Sigmoid colon (tissue), 7 donors: Measurements from ENCODE around the gene AK3. TPM values are rescaled to one million over a fixed set of nuclear protein-coding genes. Genes with fewer than 3 reads are reported as not detected.

ENCODE experiments used
- DNase-seq: peaks from one replicate; pipeline ENCODE4 v3.0.0-alpha.2; 2019
- H3K27ac ChIP-seq, 4 donors: fragments of 200-600 bp; sonication (generic); one replicate each; pipeline ENCODE4 v1.5.1; 2016 to 2019; ENCODE audit warnings: mild to moderate bottlenecking in 1 of 4
- H3K27me3 ChIP-seq, 3 donors: fragments of 200-600 bp; sonication (generic); one replicate each; pipeline ENCODE4 v1.5.1; 2019; ENCODE audit warnings: mild to moderate bottlenecking in 1 of 3
- H3K36me3 ChIP-seq, 4 donors: fragments of 200-600 bp; sonication (generic); one replicate each; pipeline ENCODE4 v1.5.1; 2016 to 2019
- H3K4me1 ChIP-seq, 4 donors: fragments of 200-600 bp; sonication (generic); one replicate each; pipeline ENCODE4 v1.5.1; 2017 to 2019
- H3K4me3 ChIP-seq, 4 donors: fragments of 200-600 bp; sonication (generic); one replicate each; pipeline ENCODE4 v1.5.1; 2017 to 2019; ENCODE audit warnings: mild to moderate bottlenecking in 2 of 4, moderate library complexity in 1 of 4
- H3K9me3 ChIP-seq, 4 donors: fragments of 200-600 bp in 3 of 4; sonication (generic) in 3 of 4; one replicate each; pipeline versions ENCODE4 v1.5.1 to v1.6.1; 2013 to 2019
- EP300 ChIP-seq, 4 donors: sonication (generic); formaldehyde crosslinking; IDR thresholded peaks; one replicate each; pipeline ENCODE4 v1.6.1; 2017; ENCODE audit warnings: antibody characterized with exemption in 4 of 4
- POLR2A ChIP-seq, 2 donors: fragments of 450-650 bp; IDR thresholded peaks; one replicate each; pipeline ENCODE4 v1.6.1; 2016; ENCODE audit warnings: antibody characterized with exemption in 2 of 2, mild to moderate bottlenecking in 2 of 2, moderate library complexity in 2 of 2
- POLR2AphosphoS5 ChIP-seq, 4 donors: sonication (generic); formaldehyde crosslinking; IDR thresholded peaks; one replicate each; pipeline ENCODE4 v1.6.1; 2017; ENCODE audit warnings: antibody characterized with exemption in 4 of 4
- WGBS, 2 donors: extraction: QIAGEN DNeasy Blood & Tissue Kit; methylation state at CpG; one replicate each; pipeline ENCODE4 v1.1.7; 2013; 5-methylcytosine and 5-hydroxymethylcytosine counted together
- intact Hi-C: fragments of 100-400 bp; cut with DNase I; formaldehyde crosslinking; loops from one replicate; pipeline ENCODE4 v1.15.1; 2023
- polyA plus RNA-seq, 3 donors: library from polyadenylated mRNA; stranded (reverse); fragments of 200-250 nt; gene quantifications; one replicate each; pipeline ENCODE4 v1.2.3, GENCODE V29; 2013
- total RNA-seq, 4 donors: library from RNA; depleted of rRNA; stranded (reverse); fragments of >200 nt; gene quantifications; one replicate each; pipeline ENCODE4 v1.1.0, GENCODE V29; 2016
- TF ChIP-seq, protein P1 (sequence below), 4 experiments: fragments of 450-650 bp in 3 of 4; fragments of 200-600 bp in 1 of 4; IDR thresholded peaks; one replicate each; pipeline ENCODE4 v1.5.1; 2016 to 2019; ENCODE audit warnings: antibody characterized with exemption in 4 of 4, mild to moderate bottlenecking in 3 of 4, moderate library complexity in 2 of 4
- donor health status: healthy with polysubstance abuse.
- donor health status: Bipolar disorder and iron deficiency.
- donor health status: healthy.

AK3 gene
- total and polyA plus RNA-seq, 7 donors = 36.8 to 122 (median 102) TPM

DNA sequence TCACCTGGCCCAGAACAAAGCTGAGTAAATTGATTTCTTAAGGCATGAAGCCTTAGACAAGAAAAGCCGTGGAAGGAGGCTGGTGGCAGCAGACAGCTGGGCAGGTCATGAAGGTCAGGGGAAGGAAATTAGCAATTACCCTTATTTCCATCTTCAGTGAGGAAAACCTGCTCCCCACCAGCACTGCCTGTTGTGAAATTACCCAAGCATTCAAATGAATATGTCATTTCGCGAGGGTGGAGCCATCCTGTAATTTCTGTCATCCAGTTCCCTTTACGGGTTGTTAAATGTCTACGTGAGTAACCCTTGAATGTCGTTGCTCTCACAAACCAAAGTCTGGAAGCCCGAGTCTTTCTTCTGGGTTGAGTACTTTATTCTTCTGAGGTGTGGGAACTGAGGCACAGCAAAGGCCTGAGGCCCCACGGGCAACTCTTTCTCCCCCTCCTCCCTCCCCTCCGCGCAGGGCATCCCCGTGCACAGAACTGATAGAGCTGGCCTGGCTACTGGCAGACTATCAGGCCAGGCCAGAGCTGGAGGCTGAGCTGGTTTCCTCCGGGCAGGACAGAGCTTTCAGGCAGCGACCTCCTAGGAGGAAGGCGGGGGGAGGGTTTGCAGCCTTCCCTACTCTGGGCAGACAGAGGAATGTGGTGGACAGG lies 22.0 kb upstream of the AK3 start:
- Histone ChIP-seq H3K27me3 (peaks cover 0 to 12% (median 0%) of the 10 kb centered on the region in 3 donors), H3K36me3 (no peaks in the 10 kb centered on the region), H3K27ac (peak overlapping the region in 2 of 4 donors; percentile 2 to 46), H3K4me3 (peak overlapping the region in 2 of 4 donors; percentile 4 to 10), H3K4me1 (peaks cover 0 to 8% (median 5%) of the 10 kb centered on the region in 4 donors), H3K9me3 (no peaks in the 10 kb centered on the region)
- peak; percentile 67 for DNase-seq
- intact Hi-C loops = loop anchor here (2.0 to 5.0 kb wide), 3 partner anchors 34 to 829 kb away; no protein-coding TSS in a partner anchor
- TF ChIP-seq, protein P1, sequence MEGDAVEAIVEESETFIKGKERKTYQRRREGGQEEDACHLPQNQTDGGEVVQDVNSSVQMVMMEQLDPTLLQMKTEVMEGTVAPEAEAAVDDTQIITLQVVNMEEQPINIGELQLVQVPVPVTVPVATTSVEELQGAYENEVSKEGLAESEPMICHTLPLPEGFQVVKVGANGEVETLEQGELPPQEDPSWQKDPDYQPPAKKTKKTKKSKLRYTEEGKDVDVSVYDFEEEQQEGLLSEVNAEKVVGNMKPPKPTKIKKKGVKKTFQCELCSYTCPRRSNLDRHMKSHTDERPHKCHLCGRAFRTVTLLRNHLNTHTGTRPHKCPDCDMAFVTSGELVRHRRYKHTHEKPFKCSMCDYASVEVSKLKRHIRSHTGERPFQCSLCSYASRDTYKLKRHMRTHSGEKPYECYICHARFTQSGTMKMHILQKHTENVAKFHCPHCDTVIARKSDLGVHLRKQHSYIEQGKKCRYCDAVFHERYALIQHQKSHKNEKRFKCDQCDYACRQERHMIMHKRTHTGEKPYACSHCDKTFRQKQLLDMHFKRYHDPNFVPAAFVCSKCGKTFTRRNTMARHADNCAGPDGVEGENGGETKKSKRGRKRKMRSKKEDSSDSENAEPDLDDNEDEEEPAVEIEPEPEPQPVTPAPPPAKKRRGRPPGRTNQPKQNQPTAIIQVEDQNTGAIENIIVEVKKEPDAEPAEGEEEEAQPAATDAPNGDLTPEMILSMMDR (IDR thresholded peaks at IDR 0.05) = no peak
- no peak for TF ChIP-seq EP300 (IDR thresholded peaks at IDR 0.05)
- no peak for TF ChIP-seq POLR2A (IDR thresholded peaks at IDR 0.05)
- no peak for TF ChIP-seq POLR2AphosphoS5 (IDR thresholded peaks at IDR 0.05)
- WGBS, 2 donors = 10 to 29% methylated on average over 14 of the region's 14 CpGs

DNA sequence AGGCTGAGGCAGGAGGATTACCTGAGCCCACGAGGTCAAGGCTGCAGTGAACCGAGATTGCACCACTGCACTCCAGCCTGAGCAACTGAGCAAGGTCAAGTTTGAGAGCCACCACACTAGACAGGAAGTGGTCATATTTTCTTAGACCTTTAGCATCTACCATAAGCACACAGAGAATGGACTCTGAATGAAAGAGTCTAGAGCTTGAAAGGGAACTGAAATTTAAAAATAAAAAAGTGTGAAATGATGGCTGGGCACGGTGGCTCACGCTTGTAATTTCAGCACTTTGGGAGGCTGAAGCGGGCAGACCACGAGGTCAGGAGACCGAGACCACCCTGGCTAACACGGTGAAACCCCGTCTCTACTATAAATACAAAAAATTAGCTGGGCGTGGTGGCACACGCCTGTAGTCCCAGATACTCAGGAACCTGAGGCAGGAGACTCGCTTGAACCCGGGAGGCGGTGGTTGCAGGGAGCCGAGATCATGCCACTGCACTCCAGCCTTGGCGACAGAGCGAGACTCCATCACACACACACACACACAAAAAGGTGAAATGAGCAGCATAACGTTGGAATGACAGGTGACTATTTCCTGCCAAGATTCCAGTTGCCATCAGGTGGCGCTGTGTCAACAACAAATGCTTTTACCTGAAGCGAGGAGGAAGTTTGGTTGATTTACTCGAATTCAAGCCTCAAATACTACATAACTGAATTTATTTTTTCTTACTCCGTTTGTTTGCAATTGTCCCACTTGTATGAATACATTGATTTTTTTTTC lies 21.3 kb upstream of the AK3 start:
- TF ChIP-seq POLR2A (IDR thresholded peaks at IDR 0.05) = no peak
- TF ChIP-seq, protein P1 (IDR thresholded peaks at IDR 0.05) = peak; percentile 37 to 89 (median 72)
- DNase-seq = peak; percentile 84
- Histone ChIP-seq H3K4me1 (peaks cover 0 to 8% (median 5%) of the 10 kb centered on the region in 4 donors), H3K27me3 (peaks cover 0 to 12% (median 0%) of the 10 kb centered on the region in 3 donors), H3K9me3 (no peaks in the 10 kb centered on the region), H3K4me3 (peak overlapping the region in 2 of 4 donors; percentile 4 to 10), H3K36me3 (no peaks in the 10 kb centered on the region), H3K27ac (peak overlapping the region in 2 of 4 donors; percentile 2 to 46)
- intact Hi-C loops = loop anchor here (2.0 to 5.0 kb wide), 3 partner anchors 35 to 830 kb away; no protein-coding TSS in a partner anchor
- WGBS, 2 donors = 12 to 22% methylated on average over 22 of the region's 22 CpGs

DNA sequence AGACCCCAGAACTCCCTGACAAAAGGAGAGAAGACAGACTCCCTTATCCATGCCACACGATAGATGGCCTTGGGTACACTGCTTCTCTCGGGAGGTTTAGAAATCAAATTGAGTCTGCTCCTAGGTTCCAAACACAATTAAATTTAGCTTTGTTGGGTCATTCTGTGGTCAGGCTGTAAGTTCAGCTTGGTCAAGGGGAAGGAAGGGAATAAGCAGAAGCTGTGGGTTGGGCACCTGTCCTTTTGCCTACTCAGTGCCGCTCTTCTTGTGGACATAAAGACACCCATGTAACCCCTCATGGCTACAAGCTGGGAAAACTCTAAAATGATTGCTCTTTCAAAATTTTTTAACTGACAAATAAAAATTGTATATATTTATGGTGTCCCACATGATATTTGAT lies 19.1 kb upstream of the AK3 start:
- Histone ChIP-seq H3K27ac (no peak overlapping the region), H3K4me3 (no peak overlapping the region), H3K27me3 (peaks cover 0 to 12% (median 0%) of the 10 kb centered on the region in 3 donors), H3K4me1 (peaks cover 0 to 8% (median 5%) of the 10 kb centered on the region in 4 donors), H3K36me3 (no peaks in the 10 kb centered on the region), H3K9me3 (no peaks in the 10 kb centered on the region)
- intact Hi-C loops = loop anchor here (5.0 kb wide), 1 partner anchor 832 kb away; no protein-coding TSS in a partner anchor
- TF ChIP-seq POLR2A (IDR thresholded peaks at IDR 0.05) (no peak), EP300 (IDR thresholded peaks at IDR 0.05) (no peak), POLR2AphosphoS5 (IDR thresholded peaks at IDR 0.05) (no peak)
- TF ChIP-seq, protein P1 (IDR thresholded peaks at IDR 0.05) = no peak
- WGBS, 2 donors = 81 to 89% methylated on average over 3 of the region's 3 CpGs
- DNase-seq = no peak

DNA sequence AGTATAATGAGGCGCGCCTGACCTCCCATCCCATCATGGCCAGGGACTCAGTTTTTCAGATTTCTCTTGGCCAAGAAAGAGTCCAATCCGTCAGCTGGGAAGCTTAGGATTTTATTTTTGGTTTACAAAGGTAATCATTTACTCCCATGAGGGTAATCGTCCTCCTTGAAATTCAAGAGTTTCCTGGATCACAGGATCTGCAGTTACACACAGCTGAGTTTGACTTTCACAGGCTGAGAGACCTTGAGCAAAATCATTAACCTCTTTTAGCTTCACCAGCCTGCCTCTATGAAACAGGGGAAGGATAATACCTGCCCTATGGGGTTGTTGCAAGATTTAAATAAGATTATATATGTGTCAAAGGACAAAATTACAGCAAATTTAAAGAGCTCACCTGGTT lies 15.4 kb upstream of the AK3 start:
- WGBS, 2 donors = 39 to 72% methylated on average over 4 of the region's 4 CpGs
- intact Hi-C loops = no loop called here

More for the DNA sequence above, 15.4 kb upstream of the AK3 start:
- H3K9me3 ChIP-seq = no peaks in the 10 kb centered on the region
- H3K27ac ChIP-seq = no peak overlapping the region
- H3K27me3 ChIP-seq = peaks cover 0 to 5% (median 0%) of the 10 kb centered on the region in 3 donors
- no peak overlapping the region for H3K4me3 ChIP-seq
- no peak for DNase-seq
- peaks cover 0 to 4% (median 0%) of the 10 kb centered on the region in 4 donors for H3K4me1 ChIP-seq
- TF ChIP-seq POLR2AphosphoS5 (IDR thresholded peaks at IDR 0.05) (no peak), EP300 (IDR thresholded peaks at IDR 0.05) (no peak), POLR2A (IDR thresholded peaks at IDR 0.05) (no peak)
- TF ChIP-seq, protein P1 (IDR thresholded peaks at IDR 0.05) = no peak
- no peaks in the 10 kb centered on the region for H3K36me3 ChIP-seq
